GM19397 (cell line): ENCODE data around the gene ATP13A2.

ENCODE experiments used
- ATAC-seq: cut with Tn5 transposase; IDR thresholded peaks from one replicate; pipeline ENCODE4 v1.9.1; 2021; ENCODE audit warnings: mild to moderate bottlenecking, moderate library complexity; ENCODE audit not compliant: unreplicated experiment

Gene ATP13A2

GRCh38 chr1:17011439-17012307, at the start of gene ATP13A2:
Gene ATP13A2, minus strand, starts transcription at chr1:17011928. Its CDS starts 190 bp downstream, at chr1:17011738.
- peak; percentile 92 for ATAC-seq

GRCh38 chr1:17061486-17061885, 49.8 kb upstream of the ATP13A2 start:
- ATAC-seq = no peak

- no peak for ATAC-seq
These were observed 48.6 kb upstream of the ATP13A2 start for GRCh38 chr1:17060306-17060749.

- no peak for ATAC-seq
These were observed 47.9 kb upstream of the ATP13A2 start for GRCh38 chr1:17059391-17060305.

- no peak for ATAC-seq
These were observed 44.8 kb upstream of the ATP13A2 start for GRCh38 chr1:17056551-17056950.

- no peak for ATAC-seq
These were observed 44.1 kb upstream of the ATP13A2 start for GRCh38 chr1:17055801-17056200.

GRCh38 chr1:17053685-17054410, 42.1 kb upstream of the ATP13A2 start, which contains the start of gene SDHB:
Gene SDHB, minus strand, starts transcription at chr1:17054032. Its CDS starts 13 bp downstream, at chr1:17054019.
- ATAC-seq = peak; percentile 98

GRCh38 chr1:17053086-17053684, 41.5 kb upstream of the ATP13A2 start:
- no peak for ATAC-seq

GRCh38 chr1:17052641-17053040, 40.9 kb upstream of the ATP13A2 start:
- no peak for ATAC-seq

- ATAC-seq = no peak
These were observed 40.3 kb upstream of the ATP13A2 start for GRCh38 chr1:17052038-17052437.

GRCh38 chr1:17047924-17048323, 36.2 kb upstream of the ATP13A2 start:
- ATAC-seq = no peak

- no peak for ATAC-seq
These were observed 34.6 kb upstream of the ATP13A2 start for GRCh38 chr1:17046334-17046657.

GRCh38 chr1:17045634-17046333, 34.1 kb upstream of the ATP13A2 start:
- ATAC-seq = no peak

- no peak for ATAC-seq
These were observed 33.4 kb upstream of the ATP13A2 start for GRCh38 chr1:17045150-17045549.

- ATAC-seq = no peak
These were observed 31.9 kb upstream of the ATP13A2 start for GRCh38 chr1:17043676-17044075.

- ATAC-seq = no peak
These were observed 28.4 kb upstream of the ATP13A2 start for GRCh38 chr1:17040135-17040534.

GRCh38 chr1:17039522-17039921, 27.8 kb upstream of the ATP13A2 start:
- no peak for ATAC-seq

GRCh38 chr1:17033481-17033880, 21.8 kb upstream of the ATP13A2 start:
- no peak for ATAC-seq

- ATAC-seq = no peak
These were observed 21.0 kb upstream of the ATP13A2 start for GRCh38 chr1:17032741-17033140.

GRCh38 chr1:17031436-17031835, 19.7 kb upstream of the ATP13A2 start:
- ATAC-seq = no peak
